HG03442 (cell line): ENCODE data around the gene CHD1L.
A peak's percentile ranks its signal among the peaks of the same experiment; 100 is the strongest.
"Not testable (repeated sequence)": the region's sequence is repeated elsewhere in the genome, so short reads cannot be mapped to it uniquely, and the experiment has no call there.

Experiments
- ATAC-seq: cut with Tn5 transposase; IDR thresholded peaks from one replicate; pipeline ENCODE4 v1.9.1; 2021; ENCODE audit warnings: mild to moderate bottlenecking, moderate library complexity; ENCODE audit not compliant: unreplicated experiment

Gene CHD1L

DNA sequence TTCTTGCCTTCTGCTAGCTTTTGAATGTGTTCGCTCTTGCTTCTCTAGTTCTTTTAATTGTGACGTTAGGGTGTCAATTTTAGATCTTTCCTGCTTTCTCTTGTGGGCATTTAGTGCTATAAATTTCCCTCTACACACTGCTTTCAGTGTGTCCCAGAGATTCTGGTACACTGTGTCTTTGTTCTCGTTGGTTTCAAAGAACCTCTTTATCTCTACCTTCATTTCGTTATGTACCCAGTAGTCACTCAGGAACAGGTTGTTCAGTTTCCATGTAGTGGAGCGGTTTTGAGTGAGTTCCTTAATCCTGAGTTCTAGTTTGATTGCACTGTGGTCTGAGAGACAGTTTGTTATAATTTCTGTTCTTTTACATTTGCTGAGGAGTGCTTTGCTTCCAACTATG is 11.5 kb upstream of the CHD1L start:
- ATAC-seq: not testable (repeated sequence)

DNA sequence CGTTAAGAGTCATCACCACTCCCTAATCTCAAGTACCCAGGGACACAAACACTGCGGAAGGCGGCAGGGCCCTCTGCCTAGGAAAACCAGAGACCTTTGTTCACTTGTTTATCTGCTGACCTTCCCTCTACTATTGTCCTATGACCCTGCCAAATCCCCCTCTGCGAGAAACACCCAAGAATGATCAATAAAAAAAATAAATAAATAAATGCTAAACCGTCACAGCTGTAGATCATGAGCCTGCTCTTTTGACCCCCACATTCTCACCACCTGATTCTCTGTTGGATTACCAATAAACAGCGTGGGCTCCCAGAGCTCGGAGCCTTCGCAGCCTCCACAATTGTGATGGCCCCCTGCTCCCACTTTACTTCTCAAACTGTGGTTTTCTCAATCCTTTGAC is 8.6 kb upstream of the CHD1L start:
- not testable (repeated sequence) for ATAC-seq

DNA sequence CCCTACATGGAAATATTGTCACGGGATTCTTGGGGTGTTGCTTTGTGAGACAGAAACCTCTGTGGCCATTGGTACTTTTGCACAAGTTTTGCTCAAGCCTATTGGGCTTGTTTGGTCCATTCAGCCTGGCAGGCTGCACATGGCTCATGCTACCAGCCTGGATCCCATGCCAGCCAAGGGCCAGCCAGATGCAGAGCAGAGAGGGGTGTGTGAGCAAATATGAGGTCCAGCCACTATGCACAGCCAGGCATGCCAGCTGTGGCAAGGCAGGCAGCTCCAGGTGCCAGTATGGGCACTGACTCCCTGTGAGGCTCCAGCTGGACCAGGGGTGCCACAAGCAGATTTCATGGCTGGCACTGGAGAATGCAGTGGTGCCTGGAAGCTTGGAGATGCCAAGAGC is 6.7 kb upstream of the CHD1L start:
- ATAC-seq: no peak

DNA sequence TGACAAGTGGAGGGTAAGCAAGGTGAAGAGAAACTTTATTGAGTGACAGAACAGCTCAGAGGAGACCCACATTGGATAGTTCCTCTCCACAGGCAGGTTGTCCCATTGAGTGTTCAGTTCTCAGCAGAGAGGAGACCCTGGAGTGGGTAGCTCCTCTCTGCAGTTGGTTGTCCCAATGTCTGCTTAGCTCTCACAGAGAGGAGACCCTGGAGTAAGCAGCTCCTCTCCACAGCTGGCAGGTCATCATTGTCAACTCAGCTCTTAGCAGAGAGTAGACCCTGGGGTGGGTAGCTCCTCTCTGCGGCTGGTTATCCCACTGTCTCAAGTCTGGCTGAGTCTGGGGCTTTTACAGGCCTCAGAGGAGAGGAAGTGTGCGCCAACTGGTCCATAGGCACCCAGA is 6.0 kb upstream of the CHD1L start:
- ATAC-seq: no peak

DNA sequence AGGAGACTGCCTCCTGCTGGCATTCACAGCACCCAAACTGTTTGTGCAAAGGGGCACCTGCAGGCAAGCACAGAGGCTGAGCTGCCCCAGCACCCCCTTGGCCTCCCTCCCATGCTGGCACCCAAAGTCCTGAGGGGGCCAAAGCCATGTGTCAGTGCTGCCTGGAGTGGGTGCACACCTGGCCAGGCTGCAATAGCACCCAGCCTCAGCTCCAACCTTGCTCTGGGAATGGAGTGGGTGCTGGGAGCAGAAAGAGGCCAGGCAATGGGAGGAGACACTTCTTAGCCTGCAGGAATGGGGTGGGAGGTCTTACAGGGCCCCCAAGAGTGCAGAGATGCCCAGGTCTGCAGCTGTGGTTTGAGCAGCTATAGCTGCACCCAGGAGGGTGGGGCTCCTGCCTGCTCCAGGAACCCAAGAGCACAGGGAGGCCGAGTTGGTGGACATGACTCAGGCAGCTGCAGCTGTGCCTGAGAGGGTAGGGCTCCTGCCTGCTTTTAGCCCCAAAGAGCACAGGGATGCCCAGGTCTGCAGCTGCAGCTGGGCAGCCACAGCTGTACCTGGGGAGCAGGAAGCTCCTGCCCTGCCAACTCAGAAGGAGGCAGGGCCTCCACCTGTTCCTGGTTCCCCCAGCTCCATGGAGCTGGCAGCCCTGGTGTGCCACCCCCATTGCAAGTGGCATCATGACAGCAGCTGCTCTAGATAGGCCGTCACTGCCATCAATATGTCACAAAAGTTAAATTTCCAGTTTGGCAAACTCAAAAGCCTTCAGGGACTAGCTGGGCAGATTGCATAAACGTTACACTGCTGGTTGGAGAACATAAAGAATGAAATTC is 5.3 kb upstream of the CHD1L start:
- ATAC-seq: no peak

DNA sequence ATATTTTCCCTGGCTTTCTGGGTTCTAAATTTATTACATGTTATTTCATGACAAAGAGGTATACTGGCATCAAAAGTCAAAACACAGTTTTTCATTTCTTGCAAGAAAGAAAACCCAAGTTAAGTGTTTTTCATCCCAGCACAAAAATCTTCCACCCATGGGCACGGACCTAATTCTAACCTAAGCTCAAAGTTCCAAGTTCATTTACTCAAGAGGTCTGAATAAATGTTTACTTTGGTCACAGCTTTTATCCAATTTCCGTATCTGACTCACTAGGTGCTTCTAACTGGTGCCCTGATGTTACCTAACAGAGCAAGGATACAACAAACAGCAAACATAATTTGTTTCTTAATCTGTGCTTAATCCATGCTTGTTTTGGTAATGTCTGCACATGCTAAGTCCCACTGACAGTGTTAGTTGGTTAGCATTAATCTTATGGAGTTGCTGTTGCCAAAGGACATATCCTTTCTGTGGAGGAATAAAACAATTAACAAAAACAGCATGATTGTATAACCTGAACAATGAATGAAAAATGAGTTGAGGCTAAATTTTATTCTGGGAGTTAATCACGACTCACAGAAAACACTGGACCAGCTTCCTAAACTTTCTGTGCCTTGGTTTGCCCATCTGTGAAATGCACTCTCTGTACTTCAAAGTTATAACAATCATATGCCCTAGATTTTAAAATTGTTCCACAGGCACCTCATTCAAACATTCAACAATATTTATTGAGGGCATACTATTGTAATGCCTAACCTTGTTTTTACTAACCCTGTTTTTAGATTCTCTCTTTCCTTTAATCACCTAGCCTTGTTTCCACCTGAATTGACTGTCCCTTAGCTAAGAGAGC is 4.2 kb upstream of the CHD1L start:
- ATAC-seq: no peak

DNA sequence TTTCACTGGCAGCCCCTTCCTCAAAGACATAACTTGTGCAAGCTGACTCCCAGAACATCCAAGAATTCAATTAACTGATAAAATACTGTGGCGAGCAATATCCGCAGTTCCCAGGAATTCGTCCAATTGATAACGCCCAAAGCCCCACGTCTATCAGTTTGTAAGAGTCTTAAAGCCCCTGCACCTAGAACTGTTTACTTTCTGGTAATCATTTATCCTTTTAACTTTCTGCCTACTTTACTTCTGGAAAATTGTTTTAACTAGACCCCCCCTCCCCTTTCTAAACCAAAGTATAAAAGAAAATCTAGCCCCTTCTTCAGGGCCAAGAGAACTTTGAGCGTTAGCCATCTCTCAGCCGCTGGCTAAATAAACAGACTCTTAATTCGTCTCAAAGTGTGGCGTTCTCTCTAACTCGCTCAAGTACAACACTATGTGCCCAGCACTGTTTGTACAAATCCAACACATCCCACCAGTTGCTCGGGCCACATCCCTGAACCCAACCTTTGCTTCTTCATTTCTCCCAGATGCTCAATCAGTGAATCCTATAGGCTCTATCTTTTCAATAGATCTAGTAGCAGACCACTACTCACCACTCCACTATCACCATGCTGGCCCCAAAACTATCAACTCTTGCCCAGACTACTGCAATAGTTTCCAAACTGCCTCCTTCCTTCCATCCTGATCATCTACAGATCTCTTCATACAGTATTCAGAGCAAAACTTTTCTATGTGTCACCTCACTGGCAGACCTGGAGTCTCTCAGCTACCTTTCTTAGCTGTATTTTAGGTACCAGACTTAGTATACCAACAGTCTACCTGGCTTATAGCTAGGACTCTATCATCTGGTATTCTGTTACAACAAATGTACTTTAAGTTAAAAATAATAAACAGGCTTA is 3.3 kb upstream of the CHD1L start:
- ATAC-seq: no peak

DNA sequence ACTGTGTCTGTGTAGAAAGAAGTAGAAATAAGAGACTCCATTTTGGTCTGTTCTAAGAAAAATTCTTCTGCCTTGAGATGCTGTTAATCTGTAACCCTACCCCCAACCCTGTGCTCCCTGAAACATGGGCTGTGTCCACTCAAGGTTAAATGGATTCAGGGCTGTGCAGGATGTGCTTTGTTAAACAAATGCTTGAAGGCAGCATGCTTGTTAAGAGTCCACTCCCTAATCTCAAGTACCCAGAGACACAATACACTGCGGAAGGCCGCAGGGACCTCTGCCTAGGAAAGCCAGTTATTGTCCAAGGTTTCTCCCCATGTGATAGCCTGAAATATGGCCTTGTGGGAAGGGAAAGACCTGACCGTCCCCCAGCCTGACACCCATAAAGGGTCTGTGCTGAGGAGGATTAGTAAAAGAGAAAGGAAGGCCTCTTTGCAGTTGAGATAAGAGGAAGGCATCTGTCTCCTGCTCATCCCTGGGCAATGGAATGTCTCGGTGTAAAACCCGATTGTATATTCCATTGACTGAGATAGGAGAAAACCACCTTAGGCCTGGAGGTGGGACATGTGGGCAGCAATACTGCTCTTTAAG is 2.3 kb upstream of the CHD1L start:
- not testable (repeated sequence) for ATAC-seq

DNA sequence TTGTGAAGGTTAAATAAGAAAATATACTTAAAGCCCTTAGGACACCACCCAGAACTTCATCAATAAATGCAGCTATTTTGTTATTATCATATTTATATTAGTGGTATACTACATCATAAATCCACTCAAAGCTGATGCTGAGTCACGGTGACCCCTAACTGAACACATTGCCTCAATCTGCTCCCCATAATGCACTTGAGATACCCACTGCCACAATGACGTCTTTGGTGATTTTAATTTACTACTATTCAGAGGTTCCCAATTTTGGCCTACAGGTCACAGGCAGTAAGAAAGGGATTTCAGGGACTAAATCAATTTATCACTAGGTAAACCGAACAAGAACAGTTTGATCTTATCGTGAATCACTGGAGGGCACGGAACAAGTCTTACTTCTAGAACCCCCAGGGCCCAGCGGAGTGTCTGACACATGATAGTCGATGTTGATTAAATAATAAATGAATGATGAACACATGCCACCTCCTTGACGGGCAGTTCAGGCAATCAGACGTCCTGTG is 493 bp upstream of the CHD1L start:
- ATAC-seq: no peak

DNA sequence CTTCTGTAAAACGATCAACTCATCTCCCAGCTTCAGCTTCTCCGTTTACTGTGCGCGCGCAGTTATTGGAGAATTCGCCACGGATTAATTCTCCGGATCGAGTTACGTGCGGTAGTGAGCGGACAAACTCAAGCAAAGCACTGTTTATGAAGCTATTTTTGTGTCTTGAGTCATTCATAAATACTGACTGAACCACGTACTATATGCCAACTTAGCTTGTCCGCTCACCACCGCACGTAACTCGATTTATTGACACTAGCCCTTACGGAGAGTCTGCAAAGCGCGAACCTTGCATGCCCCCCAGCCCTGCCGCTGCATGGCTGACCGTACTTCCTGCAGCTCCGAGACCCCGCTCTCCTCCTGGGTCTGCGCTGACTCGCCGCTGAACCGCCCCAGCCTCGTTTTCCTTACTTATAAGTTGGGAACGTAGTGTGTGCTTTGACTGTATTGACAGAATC is 773 bp downstream of the CHD1L start:
- ATAC-seq: peak; percentile 10

DNA sequence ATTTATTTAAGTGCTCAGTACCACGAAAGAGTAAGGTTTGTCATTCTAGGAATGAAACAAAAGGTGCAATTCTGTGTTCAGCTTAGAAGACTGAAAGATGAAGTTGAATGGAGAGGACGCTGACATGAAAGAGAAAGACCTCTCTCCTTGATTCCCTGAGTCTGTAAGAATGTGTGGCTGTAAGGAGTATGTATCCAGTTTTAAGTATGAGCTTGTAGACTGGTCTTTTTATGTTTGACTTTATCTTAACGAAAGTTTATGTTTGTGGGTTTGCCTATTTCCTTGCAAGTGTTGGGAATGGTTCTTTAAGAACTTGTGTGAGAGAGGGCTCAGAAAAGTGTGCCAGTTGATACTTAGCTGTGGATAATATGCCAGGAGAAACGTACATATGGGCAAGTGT is 1.4 kb downstream of the CHD1L start:
- no peak for ATAC-seq

DNA sequence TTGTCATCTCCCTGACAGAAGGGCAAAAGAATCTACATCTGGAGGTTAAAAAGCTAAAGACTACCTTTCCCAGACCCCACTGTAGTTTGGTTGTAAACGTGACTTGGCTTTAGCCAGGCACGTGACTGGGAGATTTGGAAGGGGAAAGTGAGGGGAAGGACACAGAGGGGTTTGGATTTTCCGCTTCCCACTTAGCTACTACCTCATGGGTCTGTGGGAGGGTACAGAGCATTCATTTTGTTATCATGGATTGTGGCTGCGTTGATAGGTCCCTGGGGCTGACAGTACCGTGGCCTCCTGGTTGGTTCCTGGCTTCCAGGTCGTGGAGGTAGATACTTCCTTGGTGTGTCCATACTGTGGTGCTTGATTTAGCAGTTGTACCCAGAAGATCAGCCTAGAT is 2.6 kb downstream of the CHD1L start:
- ATAC-seq: no peak

DNA sequence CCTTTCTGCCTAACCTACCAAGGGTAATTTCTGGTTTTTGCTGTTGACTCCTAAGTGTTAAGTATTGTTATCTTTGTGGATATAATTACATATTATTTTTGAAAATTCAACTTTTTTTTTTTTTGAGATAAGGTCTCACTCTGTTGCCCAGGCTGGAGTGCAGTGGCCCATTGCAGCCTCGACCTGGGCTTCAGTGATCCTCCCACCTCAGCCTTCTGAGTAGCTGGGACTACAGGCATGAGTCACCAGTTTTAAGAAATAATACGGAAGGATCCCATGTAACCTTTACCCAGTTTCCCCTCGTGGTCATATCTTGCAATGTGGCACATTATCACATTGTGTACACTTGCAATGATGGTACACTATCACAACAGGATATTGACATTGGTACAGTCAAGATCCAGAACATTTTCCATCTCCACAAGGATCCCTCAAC is 3.1 kb downstream of the CHD1L start:
- no peak for ATAC-seq

DNA sequence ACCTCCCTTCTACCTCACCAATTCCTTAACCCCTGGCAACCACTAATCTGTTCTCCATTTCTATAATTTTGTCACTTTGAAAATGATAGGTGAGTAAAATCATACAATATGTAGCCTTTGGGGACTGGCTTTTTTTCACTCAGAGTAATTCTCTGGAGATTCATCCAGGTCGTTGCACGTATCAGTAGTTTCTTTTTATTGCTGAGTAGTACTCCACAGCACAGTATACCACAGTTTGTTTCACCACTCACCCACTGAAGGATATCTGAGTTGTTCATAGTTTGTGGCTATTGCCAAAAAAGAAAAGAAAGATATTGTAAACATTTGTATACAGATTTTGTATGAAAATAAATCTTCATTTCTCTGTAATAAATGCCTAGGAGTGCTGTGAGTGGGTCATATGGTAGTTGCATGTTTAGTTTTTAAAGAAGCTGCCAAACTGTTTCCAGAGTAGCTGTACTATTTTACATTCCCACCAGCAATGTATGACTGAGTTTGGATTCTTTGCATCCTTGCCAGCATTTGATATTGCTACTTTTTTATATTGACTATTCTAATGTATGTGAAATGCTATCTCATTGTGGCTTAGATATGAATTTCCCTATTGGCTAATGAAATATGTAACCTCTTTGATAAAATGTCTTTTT is 3.7 kb downstream of the CHD1L start:
- no peak for ATAC-seq

DNA sequence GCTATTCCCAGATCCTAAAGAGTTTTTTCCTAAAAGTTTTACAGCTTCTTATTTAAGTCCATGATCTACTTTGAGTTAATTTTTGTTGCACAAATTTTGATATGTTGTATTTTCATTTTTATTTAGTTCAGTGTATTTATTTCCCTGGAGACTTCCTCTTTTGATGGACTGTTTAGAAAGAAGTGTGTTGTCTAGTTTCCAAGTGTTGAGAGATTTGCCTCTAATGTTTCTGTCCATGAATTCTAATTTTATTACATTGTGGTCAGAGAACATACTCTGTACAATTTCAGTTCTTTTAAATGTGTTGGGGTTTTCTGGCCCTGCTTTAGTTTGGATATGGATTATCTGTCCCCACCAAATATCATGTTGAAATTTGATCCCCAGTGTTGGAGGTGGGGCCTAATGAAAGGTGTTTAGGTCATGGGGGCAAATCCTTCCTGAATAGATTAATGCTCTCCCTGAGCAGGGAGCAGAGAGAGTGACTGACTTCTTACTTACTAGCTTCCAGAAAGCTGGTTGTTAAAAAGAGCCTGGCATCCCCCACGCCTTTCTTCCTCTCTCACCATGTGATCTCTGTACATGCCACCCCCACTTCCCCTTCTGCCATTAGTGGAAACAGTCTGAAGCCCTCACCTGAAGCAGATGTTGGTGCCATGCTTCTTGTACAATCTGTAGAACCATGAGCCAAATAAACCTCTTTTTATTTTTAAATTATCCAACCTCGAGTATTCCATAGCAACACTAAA is 4.6 kb downstream of the CHD1L start:
- ATAC-seq: no peak

DNA sequence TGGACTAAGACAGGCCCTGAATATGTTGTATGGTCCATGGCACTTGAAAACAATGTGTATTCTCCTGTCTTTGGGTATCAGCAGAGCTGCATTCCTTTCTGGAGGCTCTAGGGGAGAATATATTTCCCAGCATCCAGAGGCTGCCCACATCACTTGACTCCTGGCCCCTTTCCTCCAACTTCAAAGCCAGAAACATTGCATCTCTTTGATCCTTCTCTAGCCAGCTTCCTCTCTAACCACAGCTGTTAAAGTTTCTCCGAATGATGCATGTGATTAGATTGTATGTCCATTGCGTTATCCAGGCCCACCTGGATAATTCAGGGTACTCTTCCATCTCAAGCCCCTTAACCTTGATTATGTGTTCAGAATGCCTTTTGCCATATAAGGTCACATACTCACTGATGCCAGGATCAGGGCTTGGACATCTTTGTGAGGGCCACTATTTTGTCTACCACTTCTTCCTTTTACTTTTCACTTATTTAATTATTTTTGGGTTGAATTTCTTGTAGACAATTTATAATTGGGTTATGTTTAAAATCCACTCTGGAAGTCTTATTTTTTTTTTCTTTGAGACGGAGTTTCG is 5.3 kb downstream of the CHD1L start:
- no peak for ATAC-seq

DNA sequence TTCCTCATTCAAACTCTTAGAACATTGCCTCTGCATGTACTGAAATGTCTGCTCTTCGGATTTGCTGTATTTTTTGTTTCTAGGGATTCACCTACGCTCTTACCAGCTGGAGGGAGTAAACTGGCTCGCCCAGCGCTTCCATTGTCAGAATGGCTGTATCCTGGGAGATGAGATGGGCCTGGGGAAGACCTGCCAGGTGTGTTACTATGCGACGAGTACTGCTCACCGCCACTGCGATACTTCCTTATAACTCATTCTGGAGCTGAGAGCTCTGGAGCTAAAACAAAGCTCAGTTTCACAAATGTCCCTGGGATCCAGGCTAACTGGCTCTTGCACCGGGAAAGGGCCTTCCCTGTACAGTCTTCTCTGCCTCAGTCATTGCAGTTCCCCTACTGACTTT is 10.1 kb downstream of the CHD1L start:
- no peak for ATAC-seq

DNA sequence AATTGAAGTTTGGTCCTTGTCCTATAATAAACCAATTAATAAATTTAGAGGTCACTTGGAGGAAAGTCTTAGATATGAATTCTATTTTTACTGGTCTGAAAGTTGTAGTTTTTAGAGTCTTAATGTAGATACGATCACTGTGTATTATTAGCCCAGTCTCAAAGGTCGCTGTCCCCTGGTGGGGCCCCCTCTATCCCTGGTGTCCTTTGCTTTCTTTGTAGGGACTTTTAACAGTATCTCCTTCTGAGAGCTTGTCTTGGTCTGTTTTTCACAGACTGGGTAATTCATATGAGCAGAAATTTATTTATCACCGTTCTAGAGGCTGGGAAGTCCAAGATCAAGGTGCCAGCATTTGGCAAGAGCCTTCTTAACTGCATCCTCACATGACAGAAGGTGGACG is 18.5 kb downstream of the CHD1L start:
- no peak for ATAC-seq
